ENCODE measurements around the gene KIAA0513. TPM values are rescaled to one million over a fixed set of nuclear protein-coding genes. Genes with fewer than 3 reads are reported as not detected.

The KIAA0513 gene
- total RNA-seq, 1 donor from 2014 or later = 12.5 TPM

DNA sequence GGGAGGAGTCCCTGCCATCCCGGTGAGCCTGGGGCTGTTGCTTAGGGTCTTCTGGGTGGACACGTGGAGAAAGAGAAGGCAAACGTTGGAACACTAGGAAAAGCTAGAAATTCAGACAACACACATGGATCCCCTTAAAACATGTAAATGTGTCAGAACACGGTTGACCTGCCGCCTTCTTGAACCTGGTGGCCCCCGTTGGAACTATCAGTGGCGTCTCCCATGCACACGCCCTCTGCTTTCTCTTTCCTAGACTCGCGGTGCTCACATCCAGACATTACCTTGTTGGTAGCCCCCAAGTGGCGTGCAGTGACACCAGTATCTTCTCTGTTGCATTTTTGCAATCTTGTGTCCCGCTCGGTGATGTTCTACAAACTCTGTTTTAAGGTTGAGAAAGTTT, 66.1 kb downstream of the KIAA0513 start:
- H3K4me3 ChIP-seq (ENCODE audit: low read depth, low read length) = no peak overlapping the region
- no peak for DNase-seq (ENCODE audit: low read depth)
- TF ChIP-seq, protein P1, sequence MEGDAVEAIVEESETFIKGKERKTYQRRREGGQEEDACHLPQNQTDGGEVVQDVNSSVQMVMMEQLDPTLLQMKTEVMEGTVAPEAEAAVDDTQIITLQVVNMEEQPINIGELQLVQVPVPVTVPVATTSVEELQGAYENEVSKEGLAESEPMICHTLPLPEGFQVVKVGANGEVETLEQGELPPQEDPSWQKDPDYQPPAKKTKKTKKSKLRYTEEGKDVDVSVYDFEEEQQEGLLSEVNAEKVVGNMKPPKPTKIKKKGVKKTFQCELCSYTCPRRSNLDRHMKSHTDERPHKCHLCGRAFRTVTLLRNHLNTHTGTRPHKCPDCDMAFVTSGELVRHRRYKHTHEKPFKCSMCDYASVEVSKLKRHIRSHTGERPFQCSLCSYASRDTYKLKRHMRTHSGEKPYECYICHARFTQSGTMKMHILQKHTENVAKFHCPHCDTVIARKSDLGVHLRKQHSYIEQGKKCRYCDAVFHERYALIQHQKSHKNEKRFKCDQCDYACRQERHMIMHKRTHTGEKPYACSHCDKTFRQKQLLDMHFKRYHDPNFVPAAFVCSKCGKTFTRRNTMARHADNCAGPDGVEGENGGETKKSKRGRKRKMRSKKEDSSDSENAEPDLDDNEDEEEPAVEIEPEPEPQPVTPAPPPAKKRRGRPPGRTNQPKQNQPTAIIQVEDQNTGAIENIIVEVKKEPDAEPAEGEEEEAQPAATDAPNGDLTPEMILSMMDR (conservative IDR thresholded peaks at IDR 0.05; ENCODE audit: low read depth, low read length) = no peak

DNA sequence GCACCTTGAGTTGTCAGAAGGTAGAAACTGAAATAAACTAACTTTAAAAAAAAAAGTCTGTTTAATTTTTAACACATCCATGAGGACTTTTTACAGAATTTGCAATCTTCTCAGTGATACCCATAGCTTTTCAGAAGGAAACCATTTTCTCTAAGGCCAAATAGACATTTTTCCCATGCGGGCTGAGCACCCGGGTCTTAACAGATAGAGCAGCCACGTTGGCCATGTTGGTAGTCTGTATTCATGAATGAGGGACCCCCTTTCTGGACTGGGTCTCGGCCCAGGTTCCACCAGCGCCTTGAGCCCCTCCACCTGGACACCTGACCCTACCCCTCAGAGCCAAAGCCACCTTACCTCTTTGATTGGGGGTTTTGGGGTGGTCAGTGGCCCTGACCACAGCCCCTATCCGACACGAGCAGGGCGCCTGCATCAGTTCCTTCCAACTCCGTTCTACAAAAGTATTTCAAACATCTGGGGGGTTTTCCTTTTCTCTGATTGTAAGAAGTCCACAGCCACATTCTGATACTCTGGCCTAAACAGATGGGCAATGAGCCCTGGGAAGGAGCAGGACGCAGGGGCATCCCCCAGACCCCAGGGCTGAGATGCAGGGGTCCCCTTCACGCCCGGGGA, 66.7 kb downstream of the KIAA0513 start:
- DNase-seq (ENCODE audit: low read depth) = no peak

DNA sequence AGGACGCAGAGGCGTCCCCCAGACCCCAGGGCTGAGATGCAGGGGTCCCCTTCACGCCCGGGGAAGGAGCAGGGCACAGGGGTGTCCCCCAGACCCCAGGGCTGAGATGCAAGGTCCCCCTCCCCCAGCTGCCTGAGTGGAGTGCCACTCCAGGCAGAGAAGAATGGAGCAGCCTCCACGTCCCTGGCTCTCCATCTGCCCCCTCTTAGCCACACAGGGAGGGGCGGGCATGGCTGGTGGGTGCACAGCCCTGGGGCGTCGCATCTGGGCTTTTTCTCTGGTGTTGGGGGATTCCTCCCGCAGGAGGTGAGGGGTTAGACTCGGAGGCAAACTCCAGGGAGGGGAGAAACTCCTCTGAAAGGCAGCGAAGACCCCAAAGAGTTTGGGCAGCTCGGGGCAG, 67.2 kb downstream of the KIAA0513 start:
- no peak for DNase-seq (ENCODE audit: low read depth)
- TF ChIP-seq, protein P1 (conservative IDR thresholded peaks at IDR 0.05; ENCODE audit: low read depth, low read length) = no peak
- H3K4me3 ChIP-seq (ENCODE audit: low read depth, low read length) = no peak overlapping the region

More for the DNA sequence above, 66.7 kb downstream of the KIAA0513 start:
- TF ChIP-seq, protein P1 (conservative IDR thresholded peaks at IDR 0.05; ENCODE audit: low read depth, low read length) = no peak
- no peak overlapping the region for H3K4me3 ChIP-seq (ENCODE audit: low read depth, low read length)

DNA sequence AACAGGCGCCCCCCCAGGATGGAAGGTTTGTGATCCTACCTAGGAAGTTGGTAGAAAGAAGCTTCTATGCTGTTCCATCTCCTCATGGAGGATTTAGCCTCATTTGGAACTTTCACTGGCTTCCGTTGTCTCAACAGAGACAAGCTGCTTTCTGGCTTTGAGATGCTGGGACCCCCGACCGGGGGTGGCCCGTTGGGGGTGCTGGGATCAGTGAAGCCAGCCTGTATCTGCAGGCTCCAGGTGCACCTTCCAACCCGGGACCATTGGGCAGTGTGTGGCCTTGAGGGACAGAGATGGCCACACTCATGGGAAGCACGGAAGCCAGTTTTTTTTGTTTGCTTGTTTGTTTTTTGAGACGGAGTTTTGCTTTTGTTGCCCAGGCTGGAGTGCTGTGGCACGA, 69.3 kb downstream of the KIAA0513 start:
- TF ChIP-seq, protein P1 (conservative IDR thresholded peaks at IDR 0.05; ENCODE audit: low read depth, low read length) = no peak
- DNase-seq (ENCODE audit: low read depth) = no peak
- no peak overlapping the region for H3K4me3 ChIP-seq (ENCODE audit: low read depth, low read length)

DNA sequence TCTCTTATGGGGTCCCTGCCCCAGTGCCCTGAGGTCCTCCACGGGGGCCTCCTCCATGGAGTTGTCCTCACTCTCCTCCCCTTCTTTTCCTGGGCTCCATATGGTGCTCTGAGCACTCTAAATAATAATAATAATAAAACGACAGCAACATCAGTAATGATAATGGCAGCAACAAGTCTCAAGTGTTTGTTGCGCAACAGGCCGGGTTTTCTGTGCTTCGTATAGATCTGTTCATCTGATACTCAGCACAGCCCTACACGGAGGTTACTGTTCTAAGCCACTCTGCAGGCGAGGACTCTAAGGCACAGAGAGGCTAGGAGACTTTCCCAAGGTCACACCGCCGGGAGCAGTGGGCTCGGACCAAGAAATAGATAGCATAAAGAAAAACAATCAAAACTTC, 71.0 kb downstream of the KIAA0513 start:
- no peak overlapping the region for H3K4me3 ChIP-seq (ENCODE audit: low read depth, low read length)
- TF ChIP-seq, protein P1 (conservative IDR thresholded peaks at IDR 0.05; ENCODE audit: low read depth, low read length) = no peak
- no peak for DNase-seq (ENCODE audit: low read depth)

DNA sequence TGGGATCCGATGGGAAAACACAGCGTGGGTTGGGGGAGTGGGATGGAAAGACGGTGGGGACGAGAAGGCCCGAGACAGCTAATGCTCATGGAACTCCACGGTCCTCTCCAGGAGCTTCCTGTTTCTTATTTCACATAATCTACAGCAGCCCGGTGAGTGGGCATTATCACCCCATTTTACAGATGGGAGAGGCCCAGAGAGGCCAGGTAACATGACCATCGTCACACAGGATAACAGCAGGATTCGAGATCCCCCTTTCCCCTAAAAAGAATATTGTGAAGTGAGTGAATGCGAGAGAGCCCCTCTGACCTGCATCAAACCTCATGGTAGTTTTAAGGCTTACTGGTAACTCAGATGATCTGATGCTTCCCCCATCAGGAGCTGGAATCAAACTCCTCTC, 72.7 kb downstream of the KIAA0513 start:
- no peak overlapping the region for H3K4me3 ChIP-seq (ENCODE audit: low read depth, low read length)
- TF ChIP-seq, protein P1 (conservative IDR thresholded peaks at IDR 0.05; ENCODE audit: low read depth, low read length) = no peak

DNA sequence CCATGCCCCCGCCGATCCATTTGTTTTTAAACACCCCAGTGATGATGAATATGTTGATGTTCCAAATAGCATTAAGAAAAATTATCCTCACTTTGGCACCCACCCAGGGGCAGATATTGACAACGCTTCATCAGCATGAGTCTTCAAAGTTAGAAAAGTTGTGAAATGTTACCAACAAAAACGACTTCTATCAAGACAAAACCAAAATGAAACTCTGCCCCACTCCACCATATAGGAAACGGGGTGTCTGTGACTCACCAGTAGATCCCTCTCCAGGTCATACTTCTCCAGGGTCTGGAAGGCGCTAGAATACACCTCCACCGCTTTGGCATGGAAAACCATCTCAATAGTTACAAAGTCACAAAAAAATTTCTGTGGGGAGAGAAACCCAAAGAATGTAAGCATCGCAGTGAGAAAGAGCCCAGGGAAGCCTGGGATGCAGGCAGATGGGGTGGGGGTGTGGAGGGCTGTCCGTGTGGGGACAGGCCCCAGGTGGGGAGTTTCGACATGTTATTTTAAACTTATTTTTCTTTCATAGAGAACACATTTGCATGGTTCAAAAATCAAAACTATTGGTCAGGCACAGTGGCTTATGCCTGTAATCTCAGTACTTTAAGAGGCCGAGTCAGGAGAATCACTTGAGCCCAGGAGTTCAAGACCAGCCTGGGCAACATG, 74.5 kb downstream of the KIAA0513 start:
- TF ChIP-seq, protein P1 (conservative IDR thresholded peaks at IDR 0.05; ENCODE audit: low read depth, low read length) = no peak
- no peak overlapping the region for H3K4me3 ChIP-seq (ENCODE audit: low read depth, low read length)
- DNase-seq (ENCODE audit: low read depth) = no peak

More for the DNA sequence above, 72.7 kb downstream of the KIAA0513 start:
- DNase-seq (ENCODE audit: low read depth) = no peak
